CD4-positive, alpha-beta T cell treated with Interleukin-17A for 4 hours (primary cell): Measurements from ENCODE around the gene GABBR2.
"Not testable (repeated sequence)": the region's sequence is repeated elsewhere in the genome, so short reads cannot be mapped to it uniquely, and the experiment has no call there.

Experiments
- DNase-seq: peaks from one replicate; pipeline ENCODE4 v3.0.0-alpha.2; 2020; ENCODE audit warnings: mixed read lengths

The GABBR2 gene

DNA sequence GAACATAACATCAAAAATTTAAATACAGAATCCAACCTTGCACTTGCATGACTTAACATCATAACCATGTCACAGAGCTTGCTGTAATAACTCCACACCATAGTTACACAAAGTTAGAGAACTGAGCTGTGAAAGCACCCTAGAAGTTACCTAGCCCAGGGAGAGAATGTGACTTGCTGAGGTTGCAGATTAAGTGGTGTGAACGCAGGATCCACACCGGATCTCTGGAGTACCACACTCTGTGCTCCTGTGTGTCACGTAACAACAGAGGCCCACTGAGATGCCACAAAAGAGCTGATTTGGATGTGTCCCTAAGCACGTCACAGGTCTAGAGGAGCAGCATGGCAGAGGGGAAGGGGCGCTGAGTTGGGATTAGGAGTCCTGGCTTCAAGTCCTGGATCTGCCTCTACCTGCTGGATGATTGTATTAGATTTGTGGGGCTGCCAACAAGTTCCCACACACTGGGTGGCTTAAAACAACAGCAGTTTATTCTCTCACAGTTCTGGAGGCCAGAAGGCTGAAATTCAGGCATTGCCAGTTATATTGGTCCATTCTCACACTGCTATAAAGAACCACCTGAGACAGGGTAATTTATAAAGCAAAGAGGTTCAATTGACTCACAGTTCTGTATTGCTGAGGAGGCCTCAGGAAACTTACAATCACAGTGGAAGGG lies 240.0 kb downstream of the GABBR2 start:
- DNase-seq, result no peak

- no peak for DNase-seq
Observed at GRCh38 chr9:98465799-98466198, 242.9 kb downstream of the GABBR2 start.

- DNase-seq, result not testable (repeated sequence)
Observed at GRCh38 chr9:98464156-98464690, 244.5 kb downstream of the GABBR2 start.

DNA sequence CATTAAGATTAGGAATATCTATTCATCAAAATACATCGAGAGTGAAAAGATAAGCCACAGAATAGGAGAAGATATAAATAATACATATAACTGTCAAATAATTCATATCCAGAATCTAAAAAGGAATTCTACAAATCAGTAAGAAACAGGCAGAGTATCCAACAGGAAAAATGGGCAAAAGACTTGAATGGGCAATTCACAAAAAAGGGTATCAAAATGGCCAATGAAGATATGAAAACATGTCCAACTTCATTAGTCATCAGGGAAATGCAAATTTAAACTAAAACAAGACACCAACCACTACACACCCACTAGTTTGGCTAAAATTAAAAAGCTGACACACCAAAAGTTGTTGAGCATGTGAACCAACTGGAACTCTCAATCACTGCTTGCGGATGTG lies 246.4 kb downstream of the GABBR2 start:
- no peak for DNase-seq

- DNase-seq, result no peak
Observed at GRCh38 chr9:98460704-98461103, 248.0 kb downstream of the GABBR2 start.

DNA sequence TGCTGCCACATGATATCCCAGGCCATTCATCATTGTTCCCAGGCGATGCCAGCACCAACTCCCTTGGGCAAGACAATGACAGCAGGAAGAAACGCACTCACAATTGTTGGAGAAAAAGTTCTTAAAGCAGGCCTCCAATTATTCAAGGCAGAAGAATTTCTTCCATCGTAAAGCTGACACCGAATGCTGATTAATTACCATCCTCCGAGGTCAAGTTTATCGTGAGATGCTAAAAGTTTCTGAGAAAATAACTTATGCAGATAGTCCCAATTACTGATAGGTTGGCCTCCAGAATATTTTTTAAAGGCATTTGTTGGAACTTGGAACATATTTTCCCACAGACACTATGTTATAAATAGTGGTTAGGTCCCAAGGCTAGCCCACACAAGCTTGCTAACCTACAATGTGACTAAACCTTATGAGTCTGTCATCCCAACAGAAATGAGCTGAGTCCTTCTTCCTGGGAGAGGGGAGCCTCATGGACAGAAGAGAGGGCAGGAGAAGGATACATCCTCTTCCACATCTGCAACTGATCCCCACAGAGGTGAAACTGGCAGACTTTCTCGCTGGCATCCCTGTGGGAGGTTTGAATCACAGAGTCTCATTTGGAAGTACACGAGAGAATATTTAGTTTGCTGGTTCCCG lies 250.9 kb downstream of the GABBR2 start:
- DNase-seq, result no peak

DNA sequence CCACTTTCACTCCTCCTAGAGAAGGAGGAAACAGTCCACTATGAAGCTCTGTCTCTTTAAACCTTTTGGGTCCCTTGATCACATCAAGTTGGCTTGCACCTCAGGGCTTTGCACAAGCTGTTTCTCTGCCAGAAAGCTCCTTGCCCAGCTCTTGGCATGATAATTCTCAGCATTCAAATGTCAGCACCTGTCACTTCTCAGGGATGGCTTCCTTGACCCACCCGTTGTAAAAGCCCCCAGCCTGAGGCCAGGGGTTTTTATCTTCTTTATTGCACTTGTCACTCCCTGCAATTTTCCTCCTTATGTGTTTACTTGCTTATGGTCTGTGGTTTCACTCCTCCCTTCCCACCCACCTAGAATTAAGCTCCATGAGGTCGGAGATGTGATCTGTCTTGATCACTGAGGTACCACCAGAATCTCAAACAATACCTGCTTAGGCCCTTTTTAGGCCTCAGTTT lies 252.6 kb downstream of the GABBR2 start:
- no peak for DNase-seq

- no peak for DNase-seq
Observed at GRCh38 chr9:98455256-98456155, 253.2 kb downstream of the GABBR2 start.

- no peak for DNase-seq
Observed at GRCh38 chr9:98453589-98454311, 255.0 kb downstream of the GABBR2 start.

GRCh38 chr9:98451576-98451975 lies 257.2 kb downstream of the GABBR2 start:
- DNase-seq, result no peak

GRCh38 chr9:98450496-98450895 lies 258.2 kb downstream of the GABBR2 start:
- no peak for DNase-seq

- no peak for DNase-seq
Observed at GRCh38 chr9:98449871-98450270, 258.9 kb downstream of the GABBR2 start.

DNA sequence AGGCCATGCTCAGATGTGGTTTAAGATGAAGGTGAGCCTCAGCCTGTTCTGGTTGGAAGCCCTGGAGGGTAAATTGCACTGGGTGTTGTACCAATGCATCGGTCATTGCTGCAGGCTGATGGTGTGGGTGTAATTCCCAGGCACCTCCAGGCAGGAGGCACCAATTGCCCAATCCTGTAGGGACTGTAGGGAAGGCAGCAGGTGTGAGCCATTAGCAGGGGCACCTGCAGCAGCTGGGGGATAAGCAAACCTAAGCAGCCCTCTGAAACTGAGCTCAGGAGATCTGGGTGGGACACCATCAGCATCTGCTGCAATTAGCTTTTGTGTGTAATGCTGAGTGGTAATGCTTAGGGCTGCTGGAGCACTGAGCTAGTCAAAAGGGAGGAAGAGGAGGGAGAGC lies 263.2 kb downstream of the GABBR2 start:
- no peak for DNase-seq

DNA sequence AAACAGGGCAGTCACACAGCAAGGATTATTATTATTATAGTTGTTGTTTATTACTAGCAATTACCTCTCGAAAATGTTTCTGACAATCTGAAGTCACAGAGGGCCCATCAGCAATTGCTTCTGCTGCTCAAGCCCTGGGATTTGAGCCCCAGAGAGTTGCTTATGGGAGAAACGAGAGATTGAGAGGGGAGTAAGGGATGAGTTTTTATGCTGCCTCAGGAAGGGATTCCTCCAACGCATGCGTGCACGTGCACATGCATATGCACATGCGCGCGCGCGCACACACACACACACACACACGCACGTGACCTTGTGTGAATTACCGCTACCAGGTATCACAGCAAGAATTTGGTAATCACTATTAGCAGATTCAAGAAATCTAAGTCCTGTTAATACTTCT lies 264.1 kb downstream of the GABBR2 start:
- DNase-seq, result no peak

DNA sequence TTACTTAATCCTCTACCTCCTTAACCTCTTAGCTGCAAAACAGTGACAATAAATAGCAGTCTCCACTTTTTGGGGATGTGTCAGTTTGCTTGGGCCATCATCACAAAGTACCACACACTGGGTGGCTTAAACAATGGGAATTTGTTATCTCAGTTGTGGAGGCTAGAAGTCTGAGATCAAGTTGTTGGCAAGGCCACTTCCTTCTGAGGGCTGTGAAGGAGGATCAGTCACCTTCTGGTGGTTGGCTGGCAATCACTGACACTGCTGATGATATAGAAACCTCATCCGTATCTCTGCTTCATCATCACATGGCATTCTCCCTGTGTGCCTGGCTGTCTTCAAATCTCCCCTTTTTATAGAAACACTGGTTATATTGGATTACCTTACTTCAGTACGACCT lies 266.2 kb downstream of the GABBR2 start:
- DNase-seq, result no peak

- no peak for DNase-seq
Observed at GRCh38 chr9:98442114-98442513, 266.6 kb downstream of the GABBR2 start.

GRCh38 chr9:98438666-98439065 lies 270.1 kb downstream of the GABBR2 start:
- no peak for DNase-seq

GRCh38 chr9:98437458-98438034 lies 271.2 kb downstream of the GABBR2 start:
- no peak for DNase-seq

- DNase-seq, result no peak
Observed at GRCh38 chr9:98432960-98433359, 275.8 kb downstream of the GABBR2 start.

GRCh38 chr9:98432134-98432533 lies 276.6 kb downstream of the GABBR2 start:
- DNase-seq, result no peak

GRCh38 chr9:98430535-98431292 lies 278.0 kb downstream of the GABBR2 start:
- no peak for DNase-seq

DNA sequence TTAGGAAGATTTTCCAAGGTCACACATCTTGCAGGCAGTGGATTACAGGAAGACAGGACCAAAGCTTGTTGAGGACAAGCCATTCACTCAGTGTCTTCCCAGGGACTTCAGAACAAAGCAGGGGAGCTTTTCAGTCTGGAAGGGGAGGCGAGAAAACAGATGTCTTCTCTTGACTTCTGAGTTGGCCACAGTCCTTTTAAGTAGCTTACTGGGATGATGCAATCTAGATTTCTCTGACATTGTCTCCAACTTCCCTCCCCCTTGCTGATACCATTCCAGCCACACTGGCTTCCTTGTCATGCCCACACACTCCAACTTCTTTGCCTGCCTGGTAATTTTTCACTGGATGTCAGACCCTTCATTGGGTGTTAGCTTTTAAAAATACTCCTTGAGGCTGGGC lies 279.1 kb downstream of the GABBR2 start:
- no peak for DNase-seq
